Mammary microvascular endothelial cell (primary cell): ENCODE measurements around the gene ZNF622. TPM values are rescaled to one million over a fixed set of nuclear protein-coding genes. Genes with fewer than 3 reads are reported as not detected.

ENCODE experiments used
- total RNA-seq: library from RNA; depleted of rRNA; stranded (reverse); fragments of >200 nt; gene quantifications from 2 replicates; pipeline ENCODE4 v1.2.3, GENCODE V29; 2015

Gene ZNF622, protein sequence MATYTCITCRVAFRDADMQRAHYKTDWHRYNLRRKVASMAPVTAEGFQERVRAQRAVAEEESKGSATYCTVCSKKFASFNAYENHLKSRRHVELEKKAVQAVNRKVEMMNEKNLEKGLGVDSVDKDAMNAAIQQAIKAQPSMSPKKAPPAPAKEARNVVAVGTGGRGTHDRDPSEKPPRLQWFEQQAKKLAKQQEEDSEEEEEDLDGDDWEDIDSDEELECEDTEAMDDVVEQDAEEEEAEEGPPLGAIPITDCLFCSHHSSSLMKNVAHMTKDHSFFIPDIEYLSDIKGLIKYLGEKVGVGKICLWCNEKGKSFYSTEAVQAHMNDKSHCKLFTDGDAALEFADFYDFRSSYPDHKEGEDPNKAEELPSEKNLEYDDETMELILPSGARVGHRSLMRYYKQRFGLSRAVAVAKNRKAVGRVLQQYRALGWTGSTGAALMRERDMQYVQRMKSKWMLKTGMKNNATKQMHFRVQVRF
- total RNA-seq, result 26.9 and 31.0 TPM in 2 replicates

DNA sequence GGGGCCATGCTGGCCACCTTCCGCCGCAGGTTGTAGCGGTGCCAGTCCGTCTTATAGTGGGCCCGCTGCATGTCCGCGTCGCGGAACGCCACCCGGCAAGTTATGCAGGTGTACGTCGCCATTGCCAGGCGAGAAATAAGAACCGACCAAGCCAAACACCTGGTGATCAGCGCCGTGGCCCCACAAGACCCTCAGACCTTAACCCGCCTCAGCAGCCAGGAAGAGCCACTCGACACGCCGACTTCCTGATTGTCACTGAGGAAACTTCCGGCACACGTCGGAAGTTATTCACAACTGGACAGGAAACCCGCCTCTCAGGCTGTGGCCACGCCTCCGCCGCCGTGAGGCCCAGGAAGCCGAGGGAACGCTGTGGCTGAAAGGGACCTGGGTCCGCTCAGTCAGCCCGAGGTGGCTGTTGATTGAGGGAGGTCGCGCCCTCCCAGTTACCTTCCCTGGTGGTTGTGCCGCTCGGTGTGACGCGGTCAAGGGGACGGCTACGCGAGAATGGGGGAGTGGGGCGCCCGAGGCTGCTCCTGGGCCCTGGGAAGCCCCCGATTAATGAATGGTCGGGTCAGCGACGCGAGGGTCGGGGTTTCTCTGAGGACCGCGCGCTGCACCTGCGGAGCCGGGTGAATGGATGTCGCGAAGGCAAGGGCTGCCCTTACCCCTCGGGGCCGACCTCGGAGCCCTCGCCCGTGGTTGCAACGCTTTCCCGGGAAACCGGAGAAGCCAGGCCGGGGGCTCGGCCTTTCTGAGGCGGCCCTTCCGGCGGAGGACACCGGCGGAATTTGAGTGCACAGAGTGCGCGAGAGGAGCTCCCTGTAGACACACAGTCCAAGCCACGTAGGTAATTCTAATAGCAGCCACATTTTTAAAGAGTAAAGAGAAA is at the start of gene ZNF622:
Gene ZNF622, minus strand, starts transcription at position 257 of the 889 bp plus-strand sequence. Its CDS starts 135 bp downstream, at position 122.

Other genes with a start within 250 kb of the ZNF622 start
- not detected in 2 replicates for gene RETREG1, start 151.2 kb upstream of the ZNF622 start, total RNA-seq